Measurements from ENCODE around the gene DNAL4.

Gene DNAL4

DNA sequence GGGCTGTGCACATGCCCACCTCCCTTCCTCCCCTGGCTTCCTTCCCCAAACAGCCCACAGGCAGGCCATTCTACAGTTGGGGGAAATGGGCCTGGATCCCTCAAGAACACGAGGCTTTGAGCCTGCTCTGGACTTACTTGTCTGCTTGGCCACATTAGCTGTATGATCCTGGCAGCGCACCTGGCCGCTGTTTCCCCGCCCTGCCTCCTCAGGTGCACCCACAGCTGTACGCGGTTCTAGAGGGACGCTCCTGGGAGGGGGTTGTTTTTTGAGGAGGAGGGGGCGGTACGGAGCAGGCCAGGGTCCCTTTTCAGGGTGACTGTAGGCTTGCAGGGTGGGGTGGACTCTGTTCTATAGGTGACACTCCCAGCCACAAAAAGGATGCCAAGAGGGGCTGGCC lies 26.6 kb downstream of the DNAL4 start:
- no peak for DNase-seq
- TF ChIP-seq GATA1 (IDR thresholded peaks at IDR 0.05; ENCODE audit: low read depth, low read length) (no peak), POLR2A (IDR thresholded peaks at IDR 0.05; ENCODE audit: low read length) (no peak)

DNA sequence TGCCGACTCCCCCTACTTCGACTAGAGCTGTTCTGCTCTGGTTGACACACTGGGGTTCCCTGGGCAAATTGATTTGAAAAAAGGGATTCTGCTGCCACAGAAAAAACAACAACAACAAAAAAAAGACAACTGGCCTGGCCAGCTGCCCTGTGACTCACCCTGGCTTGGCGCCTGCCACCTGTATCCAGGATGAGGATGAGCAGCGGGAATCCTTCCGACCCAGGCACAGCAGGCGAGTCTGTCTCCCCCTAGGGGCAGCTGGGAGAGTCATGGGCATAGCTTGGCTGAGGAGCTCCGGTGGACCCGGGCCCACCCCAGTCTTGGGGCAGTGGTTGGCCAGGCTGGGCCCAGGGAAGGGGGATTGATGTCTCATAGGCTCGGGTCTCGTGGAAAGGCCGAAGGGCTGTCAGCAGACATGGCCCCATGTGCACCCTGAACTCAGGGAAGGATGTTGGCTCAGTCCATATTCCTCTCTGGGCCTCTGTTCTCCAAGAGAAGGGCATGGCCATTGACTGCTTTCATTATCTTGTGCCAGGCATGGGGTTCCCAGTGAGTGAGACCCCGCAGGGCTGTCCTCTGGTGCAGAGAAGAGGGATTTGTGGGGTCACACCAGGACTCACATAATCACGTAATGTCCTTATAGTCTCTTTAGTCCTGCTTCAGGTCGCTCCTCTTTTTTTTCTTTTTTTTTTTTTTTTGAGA lies 27.7 kb downstream of the DNAL4 start:
- peak; percentile 21 to 51 for DNase-seq
- TF ChIP-seq GATA1 (IDR thresholded peaks at IDR 0.05; ENCODE audit: low read depth, low read length) = no peak
- no peak for TF ChIP-seq POLR2A (IDR thresholded peaks at IDR 0.05; ENCODE audit: low read length)

DNA sequence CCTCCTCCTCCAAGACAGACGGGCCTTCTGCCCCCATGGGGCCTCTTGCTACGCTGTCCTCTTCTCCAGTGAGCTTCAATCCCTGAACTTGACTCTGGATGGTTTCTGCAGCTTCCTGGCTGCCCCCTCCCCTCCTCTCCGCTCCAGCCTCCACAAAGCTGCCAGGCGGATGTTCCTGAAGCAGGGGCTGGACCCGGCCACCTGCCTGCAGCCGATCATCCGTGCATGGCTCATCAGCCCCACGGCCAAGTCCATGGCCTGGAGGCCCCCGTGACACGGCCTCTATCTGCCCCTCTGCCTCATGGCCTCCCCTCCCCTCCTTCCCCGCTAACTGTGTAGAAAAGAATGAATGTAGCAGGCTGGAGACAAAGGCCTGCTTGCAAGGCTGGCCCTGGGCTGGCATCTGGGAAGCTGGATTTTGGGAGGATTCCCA lies 31.4 kb downstream of the DNAL4 start:
- TF ChIP-seq POLR2A (IDR thresholded peaks at IDR 0.05; ENCODE audit: low read length) = no peak
- TF ChIP-seq GATA1 (IDR thresholded peaks at IDR 0.05; ENCODE audit: low read depth, low read length) = no peak
- no peak for DNase-seq

DNA sequence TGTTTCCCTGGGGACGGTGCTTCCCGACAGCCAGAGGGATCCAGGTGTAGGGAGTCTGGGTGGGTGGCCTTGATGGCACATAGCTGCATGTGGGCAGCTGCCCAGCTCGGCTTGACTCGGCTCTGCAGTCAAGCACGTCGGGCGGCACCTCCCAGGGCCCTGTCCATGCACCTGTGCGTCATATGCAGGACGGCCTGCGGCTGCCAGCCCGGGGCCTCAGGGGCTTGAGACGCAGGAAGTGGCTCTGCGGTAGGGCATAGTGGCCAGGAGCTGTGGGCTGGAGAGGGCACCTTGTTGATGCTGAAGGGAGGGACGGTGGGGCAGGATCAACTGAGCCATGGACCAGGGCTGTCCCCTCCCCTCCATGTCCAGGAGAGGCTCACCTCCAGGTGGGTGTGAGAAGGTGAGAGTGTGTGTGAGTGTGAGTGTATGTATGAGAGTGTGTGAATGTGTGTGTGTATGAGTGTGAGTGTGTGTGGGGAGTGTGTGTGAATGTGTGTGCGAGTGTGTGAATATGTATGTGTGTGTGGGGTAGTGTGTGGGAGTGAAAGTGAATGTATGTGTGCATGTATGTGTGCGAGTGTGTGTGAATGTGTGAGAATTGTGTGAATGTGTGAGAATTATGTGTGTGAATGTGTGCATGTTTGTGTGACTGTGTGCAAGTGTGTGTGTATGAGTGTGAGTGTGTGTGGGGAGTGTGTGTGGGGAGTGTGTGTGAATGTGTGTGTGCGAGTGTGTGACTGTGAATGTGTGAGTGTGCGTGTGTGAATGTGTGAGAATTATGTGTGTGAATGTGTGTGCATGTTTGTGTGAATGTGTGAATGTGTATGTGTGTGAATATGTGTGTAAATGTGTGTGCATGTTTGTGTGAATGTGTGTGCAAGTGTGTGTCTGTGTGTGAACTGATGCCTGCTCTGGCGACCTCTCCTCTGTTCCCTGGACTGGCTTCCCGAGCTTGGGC lies 32.5 kb downstream of the DNAL4 start:
- TF ChIP-seq POLR2A (IDR thresholded peaks at IDR 0.05; ENCODE audit: low read length) (peak; percentile 17), GATA1 (IDR thresholded peaks at IDR 0.05; ENCODE audit: low read depth, low read length) (no peak)
- DNase-seq = no peak

DNA sequence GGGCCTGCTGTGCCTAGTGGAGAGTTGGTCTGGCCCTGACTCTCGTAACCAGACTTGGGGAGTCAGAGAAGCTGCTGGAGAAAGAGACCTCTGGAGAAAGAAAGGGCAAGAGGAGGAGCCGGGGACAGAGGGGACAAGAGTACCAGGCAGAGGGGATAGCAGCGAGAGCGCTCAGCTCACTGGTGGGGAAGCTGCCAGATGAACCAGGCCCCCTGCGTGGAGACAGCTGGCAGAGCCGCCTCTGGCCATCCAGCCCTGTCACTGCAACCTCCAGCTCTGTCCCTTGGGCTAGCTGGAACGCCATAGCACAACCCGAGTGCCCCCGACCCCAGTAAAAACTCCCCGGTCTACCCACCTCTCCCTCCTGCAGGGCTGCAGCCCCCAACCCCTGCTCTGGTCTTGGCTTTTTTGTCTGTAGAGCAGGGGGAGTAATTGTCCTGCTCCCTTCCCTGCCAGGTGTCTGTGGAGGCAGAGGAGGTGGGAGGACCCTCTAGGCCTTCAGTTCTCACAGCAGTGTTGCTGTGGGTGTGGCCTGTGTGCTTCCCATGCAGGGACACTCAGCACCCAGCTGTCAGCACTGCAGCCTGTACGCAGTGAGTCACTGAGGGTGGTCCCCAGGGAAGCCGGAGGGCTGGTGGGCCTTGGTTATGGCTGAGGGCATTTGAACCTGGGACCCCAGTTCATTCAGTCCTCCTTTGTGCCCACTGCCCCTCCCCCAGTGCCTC lies 33.3 kb downstream of the DNAL4 start:
- no peak for TF ChIP-seq POLR2A (IDR thresholded peaks at IDR 0.05; ENCODE audit: low read length)
- no peak for DNase-seq

DNA sequence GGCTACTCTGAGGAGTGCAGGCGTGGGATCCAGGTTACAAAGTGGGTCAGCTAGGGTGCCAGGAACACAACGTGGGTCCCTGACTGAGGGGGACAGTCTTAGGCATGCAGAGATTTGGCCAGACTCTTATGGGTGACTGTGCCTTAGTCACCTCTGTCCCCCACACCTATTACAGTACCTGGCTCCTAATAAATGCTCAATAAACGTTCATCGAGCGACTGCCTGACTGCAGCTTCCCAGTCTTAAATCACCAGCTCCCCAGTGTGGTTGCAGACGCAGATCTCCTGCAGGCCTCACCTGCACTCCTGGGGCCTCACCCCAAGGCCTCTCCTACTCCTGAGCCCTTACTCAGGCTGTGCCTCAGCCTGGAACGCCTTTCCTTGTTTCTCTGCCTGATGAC lies 34.9 kb downstream of the DNAL4 start:
- DNase-seq = no peak
- no peak for TF ChIP-seq GATA1 (IDR thresholded peaks at IDR 0.05; ENCODE audit: low read depth, low read length)
- no peak for TF ChIP-seq POLR2A (IDR thresholded peaks at IDR 0.05; ENCODE audit: low read length)

DNA sequence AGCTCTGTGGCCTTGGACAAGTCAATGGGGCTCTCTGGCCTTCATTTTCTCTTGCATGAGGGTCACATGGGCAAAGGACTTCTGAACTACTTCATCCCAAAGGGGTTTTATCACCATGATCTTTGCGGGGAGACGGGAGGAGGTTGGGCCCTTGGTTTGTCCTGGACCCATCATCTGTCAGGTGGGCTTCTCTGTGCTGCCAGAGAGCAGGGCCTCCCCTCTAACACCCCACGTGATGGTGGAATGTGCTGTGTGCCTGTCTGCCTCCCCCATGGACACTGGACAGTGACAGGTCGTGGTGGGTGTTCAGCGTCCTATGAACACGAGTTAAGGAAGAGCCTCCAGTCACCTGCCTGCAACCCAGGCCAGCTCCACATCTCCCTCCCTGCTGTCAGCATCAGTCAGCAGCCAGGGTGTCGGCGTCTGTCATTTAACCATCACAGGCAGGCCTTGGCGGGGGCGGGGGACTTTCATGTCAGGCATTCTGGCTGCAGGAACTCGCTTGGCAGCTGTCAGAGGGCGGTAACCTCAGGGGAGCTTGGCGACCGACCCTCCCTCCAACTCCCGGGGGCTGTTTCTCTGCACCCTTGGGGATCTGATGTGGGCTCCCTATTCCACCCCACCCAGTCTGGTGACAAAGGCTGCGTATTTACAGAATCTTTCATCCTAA lies 35.5 kb downstream of the DNAL4 start:
- TF ChIP-seq GATA1 (IDR thresholded peaks at IDR 0.05; ENCODE audit: low read depth, low read length) (no peak), POLR2A (IDR thresholded peaks at IDR 0.05; ENCODE audit: low read length) (no peak)
- peak in 1 of 2 experiments; percentile 25 for DNase-seq

DNA sequence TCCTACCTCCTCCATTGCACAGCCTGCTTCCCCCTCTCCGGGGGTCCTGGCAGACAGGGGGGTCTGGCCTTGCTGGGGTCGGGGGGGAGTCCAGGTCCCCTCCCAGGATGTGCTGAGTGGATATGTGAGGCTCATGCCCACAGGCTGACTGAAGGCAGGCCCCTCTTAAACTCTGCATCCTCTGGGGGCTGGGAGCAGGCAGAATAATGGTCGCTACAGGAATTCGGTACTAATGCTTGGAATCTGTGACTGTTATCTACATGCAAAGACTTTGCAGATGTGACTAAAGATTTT lies 36.5 kb downstream of the DNAL4 start:
- TF ChIP-seq GATA1 (IDR thresholded peaks at IDR 0.05; ENCODE audit: low read depth, low read length) (no peak), POLR2A (IDR thresholded peaks at IDR 0.05; ENCODE audit: low read length) (no peak)
- no peak for DNase-seq

DNA sequence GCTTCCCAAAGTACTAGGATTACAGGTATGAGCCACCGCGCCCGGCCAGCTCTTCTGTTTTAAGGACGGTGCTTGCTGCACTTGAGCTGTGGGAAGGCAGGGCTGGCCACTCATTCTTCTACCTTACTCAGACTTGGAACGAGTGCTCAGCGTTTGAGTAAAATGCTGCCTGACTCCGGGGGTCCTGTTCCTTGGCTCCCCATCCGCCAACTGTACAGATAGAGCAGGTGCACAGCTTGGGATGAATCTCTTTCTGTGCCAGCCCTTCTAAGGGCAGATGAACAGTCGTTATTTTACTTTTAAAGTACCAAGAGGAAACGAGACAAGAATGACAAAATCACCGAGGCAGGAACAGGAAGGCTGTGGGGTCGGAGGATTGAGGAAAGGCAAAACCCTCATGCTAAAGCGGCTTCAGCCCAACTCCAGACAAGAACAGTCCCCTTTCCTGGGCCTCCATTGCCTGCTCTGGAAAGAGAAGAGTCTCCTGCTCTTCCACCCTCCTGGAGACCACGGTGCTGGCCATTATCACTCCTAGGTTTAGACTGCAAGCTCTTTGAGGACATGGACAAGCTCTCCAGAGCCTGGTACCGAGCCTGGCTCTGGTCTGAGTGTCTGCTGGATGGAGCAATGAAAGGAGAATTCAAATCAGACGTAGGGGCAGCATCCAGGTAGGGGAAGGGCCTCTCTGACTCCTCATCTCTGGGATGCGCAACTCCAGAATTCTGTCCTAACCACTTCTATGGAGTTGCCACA lies 37.1 kb downstream of the DNAL4 start:
- TF ChIP-seq GATA1 (IDR thresholded peaks at IDR 0.05; ENCODE audit: low read depth, low read length) = no peak
- TF ChIP-seq POLR2A (IDR thresholded peaks at IDR 0.05; ENCODE audit: low read length) = no peak
- DNase-seq = peak; percentile 41 to 66

DNA sequence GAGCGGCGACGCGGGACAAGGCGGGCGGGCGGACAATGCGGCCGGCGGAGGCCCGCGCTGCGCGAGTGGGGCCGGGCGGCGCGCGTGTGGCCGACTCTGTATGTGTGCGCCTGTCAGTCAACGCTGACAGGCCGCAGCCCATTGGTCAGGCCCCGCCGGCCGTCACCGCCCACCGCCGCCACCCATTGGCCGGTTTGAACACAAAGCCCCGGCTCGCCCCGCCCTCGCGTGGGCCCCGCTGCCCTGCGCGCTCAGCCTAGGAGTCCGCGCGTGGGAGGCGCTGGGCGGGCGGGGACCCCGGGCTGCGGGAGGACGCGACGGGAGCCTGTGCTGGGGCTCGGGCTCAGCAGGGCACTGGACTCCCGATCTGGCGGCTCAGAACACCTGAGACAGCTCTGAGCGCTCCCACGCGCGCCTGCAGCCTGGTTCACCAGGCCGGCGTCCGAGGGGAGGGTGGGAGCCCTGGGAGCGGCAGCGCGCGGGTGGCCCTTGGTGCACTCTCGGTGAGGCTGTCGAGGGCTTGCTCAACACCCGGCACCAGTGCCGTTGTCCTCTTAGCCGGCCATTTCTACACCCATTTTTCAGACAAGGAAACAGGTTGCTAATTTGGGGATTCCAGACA lies 37.9 kb downstream of the DNAL4 start, which contains the start of gene SUN2:
Gene SUN2 (minus strand): TSS at position 88 of the 622 bp plus-strand sequence. CDS start 3,370 bp downstream, outside the sequence.
- peak; percentile 78 for TF ChIP-seq POLR2A (IDR thresholded peaks at IDR 0.05; ENCODE audit: low read length)
- TF ChIP-seq GATA1 (IDR thresholded peaks at IDR 0.05; ENCODE audit: low read depth, low read length) = no peak
- DNase-seq = peak; percentile 93 to 96

DNA sequence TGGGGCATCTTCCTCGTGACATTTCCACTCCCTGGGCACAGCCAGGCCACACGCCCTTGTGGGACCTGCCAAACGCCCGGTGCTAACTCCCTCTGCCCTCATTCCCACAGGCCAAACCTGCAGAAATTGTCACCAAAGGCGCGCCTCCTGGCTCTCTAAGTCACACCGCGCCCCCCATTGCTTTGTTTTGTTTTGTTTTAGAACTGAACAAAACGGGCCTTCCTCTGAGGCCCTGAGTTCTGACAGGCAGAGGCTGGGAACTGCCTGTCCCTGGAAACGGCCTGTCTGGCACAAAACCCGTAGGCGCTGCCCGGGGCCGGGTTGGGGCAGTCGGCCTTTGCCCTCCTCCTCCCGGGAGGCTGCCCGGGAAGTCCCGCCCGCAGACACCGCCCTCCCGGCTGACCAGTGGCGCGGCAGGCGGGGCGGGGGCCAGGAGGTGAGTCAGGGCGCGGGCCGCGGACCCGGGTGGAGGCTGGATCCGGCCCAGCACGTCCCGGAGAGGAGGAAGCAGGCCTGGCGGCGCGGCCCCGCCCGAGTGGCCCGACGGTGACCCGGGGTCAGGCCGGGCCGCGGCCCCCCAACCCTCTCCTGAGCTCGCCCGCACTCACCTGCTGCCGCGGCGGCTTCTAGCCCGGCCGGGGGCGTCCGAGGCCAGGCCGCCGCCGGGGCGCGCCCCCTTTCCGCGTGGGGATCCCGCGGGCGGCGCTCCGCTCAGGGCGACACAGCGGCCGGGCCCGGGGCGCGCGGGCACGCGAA lies 38.6 kb downstream of the DNAL4 start:
- DNase-seq = peak; percentile 82 to 88
- TF ChIP-seq GATA1 (IDR thresholded peaks at IDR 0.05; ENCODE audit: low read depth, low read length) = no peak

DNA sequence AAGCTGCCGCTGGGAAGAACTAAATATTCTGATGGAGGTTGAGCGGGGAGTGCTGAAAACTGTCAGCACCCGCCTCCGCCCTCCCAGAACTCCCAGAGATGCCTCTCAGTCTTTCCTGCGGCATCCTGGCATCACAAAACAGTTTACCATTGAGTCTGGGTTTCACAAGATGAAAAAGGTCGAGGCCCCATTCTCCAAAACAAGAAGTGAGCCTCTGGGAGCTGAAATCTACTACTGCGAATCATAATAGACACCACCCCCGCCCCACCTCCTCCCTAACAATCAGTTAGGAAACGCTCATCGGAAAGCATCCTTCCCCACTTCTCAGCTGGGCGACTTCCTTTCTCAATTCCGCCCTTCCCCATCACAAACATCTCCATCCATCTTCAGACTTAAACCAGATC lies 39.2 kb downstream of the DNAL4 start:
- no peak for DNase-seq
- no peak for TF ChIP-seq GATA1 (IDR thresholded peaks at IDR 0.05; ENCODE audit: low read depth, low read length)
- no peak for TF ChIP-seq POLR2A (IDR thresholded peaks at IDR 0.05; ENCODE audit: low read length)
